HepG2 (cell line): ENCODE results near the gene VARS1. TPM values are rescaled to one million over a fixed set of nuclear protein-coding genes. Genes with fewer than 3 reads are reported as not detected.

Experiments used
- CBX5 ChIP-seq: sonication (generic); formaldehyde crosslinking; IDR thresholded peaks from 2 replicates; pipeline ENCODE4 v1.4.0; 2020; ENCODE audit warnings: missing genetic modification reagents, borderline replicate concordance
- DRAP1 ChIP-seq: IDR thresholded peaks from 2 replicates; pipeline ENCODE4 v1.6.1; 2016; ENCODE audit warnings: missing genetic modification reagents, missing compliant biosample characterization
- ESRRA ChIP-seq: sonication (generic); formaldehyde crosslinking; IDR thresholded peaks from 2 replicates; pipeline ENCODE4 v1.5.1; 2020; ENCODE audit warnings: mild to moderate bottlenecking, low read depth, missing genetic modification reagents
- HNF4G ChIP-seq, 2 experiments: sonication (generic) in 1 of 2; formaldehyde crosslinking in 1 of 2; IDR thresholded peaks; 2 replicates each; pipeline versions ENCODE4 v1.4.0 to v1.6.1; 2011 to 2020; ENCODE audit warnings: borderline replicate concordance in 2 of 2, low read depth in 2 of 2, mild to moderate bottlenecking in 2 of 2, low read length in 1 of 2, missing genetic modification reagents in 1 of 2, moderate library complexity in 1 of 2
- KLF11 ChIP-seq: IDR thresholded peaks from 2 replicates; pipeline ENCODE4 v1.6.1; 2016; ENCODE audit warnings: missing compliant biosample characterization
- MEF2D ChIP-seq: sonication (generic); formaldehyde crosslinking; IDR thresholded peaks from 2 replicates; pipeline ENCODE4 v1.5.1; 2020; ENCODE audit warnings: mild to moderate bottlenecking, missing genetic modification reagents
- NFKB2 ChIP-seq: sonication (generic); formaldehyde crosslinking; IDR thresholded peaks from 2 replicates; pipeline ENCODE4 v1.4.0; 2020; ENCODE audit warnings: missing genetic modification reagents, borderline replicate concordance
- PRMT3 ChIP-seq: sonication (generic); formaldehyde crosslinking; IDR thresholded peaks from 2 replicates; pipeline ENCODE4 v1.8.1; 2022; ENCODE audit warnings: low read depth, mild to moderate bottlenecking, moderate library complexity, missing genetic modification reagents, borderline replicate concordance
- SOX13 ChIP-seq, 3 experiments: fragments of 450-650 bp in 1 of 3; sonication (generic) in 1 of 3; formaldehyde crosslinking in 1 of 3; IDR thresholded peaks in 2 of 3; conservative IDR thresholded peaks in 1 of 3; 2 replicates each; pipeline versions ENCODE4 v1.5.0 to v1.6.1; 2016 to 2020; ENCODE audit warnings: antibody characterized with exemption in 1 of 3, mild to moderate bottlenecking in 1 of 3, missing compliant biosample characterization in 1 of 3, missing genetic modification reagents in 1 of 3, moderate library complexity in 1 of 3
- ZBTB4 ChIP-seq: sonication (generic); formaldehyde crosslinking; IDR thresholded peaks from 2 replicates; pipeline ENCODE4 v1.4.0; 2020; ENCODE audit warnings: missing genetic modification reagents, mild to moderate bottlenecking, borderline replicate concordance
- ZIK1 ChIP-seq: sonication (generic); formaldehyde crosslinking; IDR thresholded peaks from 2 replicates; pipeline ENCODE4 v1.5.0; 2020; ENCODE audit warnings: mild to moderate bottlenecking, low read depth, missing genetic modification reagents, borderline replicate concordance
- ZNF142 ChIP-seq: sonication (generic); formaldehyde crosslinking; IDR thresholded peaks from 2 replicates; pipeline ENCODE4 v1.4.0; 2020; ENCODE audit warnings: missing genetic modification reagents
- ZNF24 ChIP-seq: fragments of 450-650 bp; IDR thresholded peaks from 2 replicates; pipeline ENCODE4 v1.6.1; 2017; ENCODE audit warnings: antibody characterized with exemption, mild to moderate bottlenecking
- ZNF598 ChIP-seq: sonication (generic); formaldehyde crosslinking; IDR thresholded peaks from 2 replicates; pipeline ENCODE4 v1.5.1; 2020; ENCODE audit warnings: mild to moderate bottlenecking, missing genetic modification reagents, borderline replicate concordance
- ZNF678 ChIP-seq: sonication (generic); formaldehyde crosslinking; IDR thresholded peaks from 2 replicates; pipeline ENCODE4 v1.4.0; 2020; ENCODE audit warnings: mild to moderate bottlenecking, missing genetic modification reagents
- ZNF780A ChIP-seq: sonication (generic); formaldehyde crosslinking; IDR thresholded peaks from 2 replicates; pipeline ENCODE4 v1.8.0; 2022; ENCODE audit warnings: mild to moderate bottlenecking, missing genetic modification reagents, moderate library complexity
- ZNF850 ChIP-seq: sonication (generic); formaldehyde crosslinking; conservative IDR thresholded peaks from 2 replicates; pipeline ENCODE4 v1.9.0; 2021; ENCODE audit warnings: mild to moderate bottlenecking, missing genetic modification reagents
- polyA plus RNA-seq, 8 experiments: library from polyadenylated mRNA; depleted of rRNA in 3 of 8; stranded (reverse) in 7 of 8; unstranded in 1 of 8; fragments of >200 nt; fragmentation: Illumina TruSeq in 4 of 8; extraction: Trizol in 4 of 8; gene quantifications; 2 replicates each; pipeline versions ENCODE4 v1.2.1 to v1.2.3, GENCODE V29; 2011 to 2016; ENCODE audit warnings: low read depth in 4 of 8, missing spikeins in 1 of 8, mixed read lengths in 1 of 8; ENCODE audit not compliant: insufficient read depth in 1 of 8
- total RNA-seq, 5 experiments: library from RNA; depleted of rRNA; stranded (reverse); fragments of >200 nt; fragmentation: Illumina TruSeq; extraction: Trizol; gene quantifications; 2 replicates each; pipeline ENCODE4 v1.2.3, GENCODE V29; 2016; ENCODE audit warnings: low read depth in 1 of 5

The VARS1 gene
- total and polyA plus RNA-seq, 2 of the 13 experiments (the other 11 are each of a cell fraction or from before 2014, with no cell fraction given): 14.7 to 56.1 TPM

- TF ChIP-seq ZNF678 (CRISPR knock-in tag) (peak; percentile 82), ZNF598 (peak; percentile 98; the same call in 1 of the 2 replicates), ZNF142 (CRISPR knock-in tag) (peak; percentile 80), ZBTB4 (CRISPR knock-in tag) (no peak), NFKB2 (CRISPR knock-in tag) (peak; percentile 93; the same call in 1 of the 2 replicates), PRMT3 (CRISPR knock-in tag) (no peak), KLF11 (CRISPR knock-in tag) (no peak), MEF2D (CRISPR knock-in tag) (peak; percentile 60), ZNF780A (CRISPR knock-in tag) (no peak; the same call in 1 of the 2 replicates), DRAP1 (peak; percentile 88), ZIK1 (peak; percentile 75; the same call in 1 of the 2 replicates), ESRRA (peak; percentile 84), SOX13 (IDR thresholded peaks at IDR 0.05) (no peak), SOX13 (CRISPR knock-in tag; conservative IDR thresholded peaks at IDR 0.05 in 1 of 2, IDR thresholded peaks at IDR 0.05 in 1 of 2) (peak in 1 of 2 experiments; percentile 54; a peak in 2 of 4 replicates), HNF4G (IDR thresholded peaks at IDR 0.05; ENCODE audit: borderline replicate concordance, low read depth, low read length) (peak; percentile 94), HNF4G (CRISPR knock-in tag; IDR thresholded peaks at IDR 0.05; ENCODE audit: borderline replicate concordance, low read depth) (peak; percentile 91; the same call in 1 of the 2 replicates), ZNF850 (CRISPR knock-in tag) (no peak; the same call in 1 of the 2 replicates), CBX5 (peak; percentile 76; the same call in 1 of the 2 replicates), ZNF24 (peak; percentile 33; the same call in 1 of the 2 replicates)
Measured at GRCh38 chr6:31806470-31807272, 11.1 kb upstream of the VARS1 start, which contains the start of gene LSM2 (continued).
